GM19035 (cell line): ENCODE results near the gene CPT1A.

Source experiments
- ATAC-seq: cut with Tn5 transposase; IDR thresholded peaks from one replicate; pipeline ENCODE4 v1.9.1; 2021; ENCODE audit not compliant: unreplicated experiment

The CPT1A gene

DNA sequence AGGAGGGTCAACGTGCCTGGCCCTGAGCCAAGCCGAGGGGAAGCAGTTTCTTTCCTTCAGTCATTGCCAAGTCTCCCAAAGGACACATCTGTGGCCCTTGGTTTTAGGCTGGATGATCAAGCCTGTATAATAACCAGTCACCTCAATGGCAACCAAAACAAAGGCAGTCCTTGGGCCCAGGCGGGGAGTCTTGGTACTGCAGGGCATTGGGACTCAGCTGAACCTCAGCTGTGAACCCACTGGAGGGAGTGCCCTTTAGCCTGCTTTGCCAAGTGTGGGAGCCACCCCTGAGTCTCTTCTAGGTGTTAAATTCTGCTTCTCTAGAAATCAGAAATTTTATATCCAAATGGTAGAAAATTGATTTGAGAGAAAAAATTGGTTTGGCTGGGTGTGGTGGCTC lies 36.9 kb downstream of the CPT1A start:
- no peak for ATAC-seq

DNA sequence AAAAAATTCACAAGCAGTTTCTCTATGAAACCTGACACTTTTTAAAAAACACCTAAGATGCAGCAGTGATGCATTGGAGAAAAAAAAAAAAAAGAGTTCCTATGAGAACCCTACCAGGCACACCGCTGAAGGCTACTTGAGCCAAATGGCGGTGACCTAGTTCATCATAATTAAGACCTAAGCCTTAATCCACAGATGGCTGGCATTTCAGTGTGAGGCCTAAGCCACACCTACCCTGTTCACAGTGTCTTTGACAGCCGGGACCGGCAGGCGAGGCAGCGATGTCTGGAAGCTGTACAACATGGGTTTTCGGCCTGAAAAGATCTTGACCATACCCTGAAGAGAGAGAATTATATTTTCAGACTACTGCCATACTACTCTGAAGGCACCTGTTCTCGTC lies 38.0 kb downstream of the CPT1A start:
- ATAC-seq: no peak

DNA sequence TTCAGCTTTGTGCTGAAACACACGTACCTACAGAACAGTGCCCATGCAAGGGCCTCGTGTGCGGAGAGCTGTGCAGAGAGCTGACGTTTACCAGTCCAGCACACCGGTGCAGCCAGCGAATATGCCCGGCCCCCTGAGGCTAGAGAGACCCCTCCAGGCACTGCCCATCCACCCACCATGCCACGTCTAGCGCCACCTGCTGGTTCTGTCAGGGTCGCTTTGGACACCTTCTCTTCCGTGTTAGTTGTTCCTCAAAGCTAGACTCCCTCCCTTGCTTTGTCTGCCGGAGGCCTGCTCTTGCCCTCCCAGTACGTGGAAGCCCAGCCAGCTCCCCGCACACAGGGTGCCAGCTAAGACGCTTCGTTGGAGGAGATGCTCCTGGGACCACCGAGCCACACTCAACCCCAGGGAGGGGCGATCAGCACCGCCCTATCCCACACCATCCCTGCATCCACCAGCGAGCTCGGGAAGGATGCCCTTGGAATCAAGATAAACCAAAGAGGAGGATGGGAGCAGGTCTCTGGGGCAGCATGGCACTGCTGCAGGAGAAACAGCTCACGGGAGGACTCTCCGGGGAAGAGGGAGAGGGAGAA lies 43.4 kb downstream of the CPT1A start:
- no peak for ATAC-seq

DNA sequence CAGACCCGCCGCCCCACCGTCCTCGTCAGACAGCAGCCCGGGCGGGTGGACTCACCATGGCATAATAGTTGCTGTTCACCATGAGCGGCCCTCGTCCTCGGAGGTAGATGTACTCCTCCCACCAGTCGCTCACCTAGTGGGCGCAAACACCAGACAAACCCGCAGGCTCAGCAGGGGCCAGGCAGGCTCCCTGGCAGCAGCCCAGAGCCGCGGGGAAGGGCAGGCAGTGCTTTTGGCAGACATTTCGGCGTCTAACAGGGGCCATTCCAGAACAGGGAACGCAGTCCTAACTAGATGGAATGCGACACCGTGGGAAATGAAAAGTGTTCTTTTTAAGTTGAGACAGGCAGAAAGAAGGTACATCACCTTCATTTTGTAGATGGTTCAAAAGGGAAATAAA lies 44.9 kb downstream of the CPT1A start:
- ATAC-seq: no peak

DNA sequence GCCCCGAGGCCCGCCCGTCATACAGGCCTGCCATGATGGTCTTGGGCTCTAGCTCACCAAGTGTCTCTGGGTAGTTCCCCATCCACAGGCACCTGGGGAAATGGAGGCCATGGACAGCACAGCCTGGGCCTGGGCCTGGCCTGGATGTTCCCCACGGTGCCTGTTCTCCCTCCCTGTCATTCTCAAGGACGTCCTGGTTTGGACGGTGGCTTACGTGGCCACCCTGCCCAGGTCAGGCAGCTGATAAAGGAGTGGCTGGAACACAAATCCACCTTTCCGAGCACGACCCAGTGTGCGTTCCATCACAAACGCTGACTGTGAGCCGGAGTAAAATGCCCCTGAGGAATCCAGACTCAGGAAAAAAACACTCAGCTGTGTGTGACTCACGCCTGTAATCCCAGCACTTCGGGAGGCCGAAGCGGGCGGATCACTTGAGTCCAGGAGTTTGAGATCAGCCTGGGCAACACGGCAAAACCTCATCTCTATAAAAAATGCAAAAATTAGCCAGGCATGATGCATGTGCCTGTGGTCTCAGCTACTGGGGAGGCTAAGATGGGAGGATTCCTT lies 49.2 kb downstream of the CPT1A start:
- no peak for ATAC-seq

DNA sequence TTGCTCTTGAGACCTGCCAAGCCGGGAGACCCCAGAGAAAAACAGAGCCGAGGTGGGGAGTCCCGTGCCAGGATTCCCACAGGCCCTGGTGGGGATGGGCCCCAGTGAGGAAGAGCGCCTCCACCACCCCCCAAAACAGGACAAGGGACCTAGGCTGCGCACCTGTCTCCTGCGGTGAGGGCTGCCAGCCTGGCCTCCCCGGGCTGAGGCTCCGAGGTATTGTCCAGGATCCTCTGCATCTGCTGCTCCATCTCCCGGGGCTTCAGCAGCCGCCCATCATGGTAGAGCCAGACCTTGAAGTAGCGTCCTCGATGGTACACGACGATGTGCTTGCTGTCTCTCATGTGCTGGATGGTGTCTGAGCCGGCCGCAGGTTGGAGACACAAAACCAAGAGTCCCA lies 57.1 kb downstream of the CPT1A start:
- no peak for ATAC-seq

DNA sequence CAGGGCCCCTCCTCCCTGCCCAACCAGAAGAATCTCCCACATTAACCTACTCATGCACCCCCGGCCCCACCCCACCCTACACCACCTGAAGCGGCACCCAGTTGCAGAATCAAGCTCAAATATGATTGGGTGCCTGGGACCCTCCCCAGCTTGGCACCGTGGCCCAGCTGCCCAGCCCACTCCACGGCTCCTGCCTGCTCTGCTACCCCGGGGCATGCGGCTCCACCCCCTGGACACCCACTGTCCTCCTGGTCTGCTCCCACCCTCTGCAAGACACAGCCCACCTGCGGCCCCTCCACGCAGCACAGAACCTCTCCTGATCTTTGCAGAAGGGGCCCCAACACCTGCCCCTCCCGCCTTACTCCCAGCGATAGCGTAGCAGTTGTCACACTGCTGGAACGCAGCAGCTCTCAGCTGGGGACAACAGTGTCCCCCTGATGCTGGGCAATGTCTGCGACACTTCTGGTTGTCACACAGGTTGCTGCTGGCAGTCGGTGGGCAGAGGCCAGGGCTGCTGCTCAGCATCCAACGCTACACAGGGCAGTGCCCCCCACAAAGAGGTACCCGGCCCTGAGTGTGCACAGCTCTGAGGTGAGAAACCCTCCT lies 58.4 kb downstream of the CPT1A start:
- no peak for ATAC-seq

DNA sequence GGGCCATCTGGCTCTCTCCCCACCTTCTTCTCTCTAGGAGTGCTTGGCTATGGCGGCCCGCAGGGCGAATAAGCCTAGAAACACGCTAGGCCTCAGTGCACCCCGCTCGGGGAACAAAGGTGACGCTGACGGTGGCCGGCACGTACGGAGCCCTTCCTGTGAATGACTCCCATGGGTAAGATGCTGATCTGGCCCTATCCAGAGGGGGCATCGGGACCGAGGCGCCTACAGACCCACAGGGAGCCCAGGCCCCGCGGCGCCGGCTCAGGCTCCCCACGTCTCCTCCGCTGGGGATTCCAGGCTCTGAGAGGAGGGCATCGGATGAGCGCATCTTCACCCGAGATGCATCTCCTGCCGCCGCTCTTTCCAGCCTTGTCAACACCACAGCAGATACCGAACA lies 59.0 kb downstream of the CPT1A start:
- no peak for ATAC-seq

DNA sequence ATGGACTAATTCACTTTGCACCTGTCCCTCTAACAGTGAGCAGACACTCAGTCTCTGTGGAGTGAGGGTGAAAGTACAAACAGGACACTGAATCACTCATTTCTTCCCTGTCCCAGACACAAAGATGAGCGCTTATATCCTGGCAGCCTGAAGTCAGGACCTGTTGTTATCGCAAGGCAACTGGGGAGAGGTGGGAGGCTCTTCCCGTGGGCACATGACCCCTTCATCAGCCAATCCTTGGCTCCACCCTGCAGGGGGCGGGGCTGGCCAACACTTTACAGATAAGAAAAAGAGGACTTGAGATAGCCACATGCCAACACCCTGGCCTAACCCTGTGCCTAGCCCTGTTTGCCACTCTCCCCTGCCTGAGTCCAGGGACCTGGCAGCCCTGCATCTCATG lies 60.9 kb downstream of the CPT1A start:
- ATAC-seq: no peak

DNA sequence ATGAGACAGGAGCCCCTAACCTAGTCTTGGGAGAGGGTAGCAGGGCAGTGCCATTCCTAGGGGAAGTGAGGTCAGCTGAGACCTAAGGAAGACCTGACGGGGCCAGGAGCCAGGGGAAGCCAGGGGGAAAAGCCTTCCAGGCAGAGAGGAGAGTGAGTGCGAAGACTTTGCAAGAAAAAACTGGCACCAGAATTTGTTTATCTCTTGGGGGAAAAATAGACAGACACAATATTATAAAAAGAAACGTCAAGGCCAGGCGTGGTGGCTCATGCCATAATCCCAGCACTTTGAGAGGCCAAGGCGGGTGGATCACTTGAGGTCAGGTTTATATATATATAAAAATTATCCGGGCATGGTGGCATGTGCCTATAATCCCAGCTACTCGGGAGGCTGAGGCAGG lies 63.5 kb downstream of the CPT1A start:
- no peak for ATAC-seq

DNA sequence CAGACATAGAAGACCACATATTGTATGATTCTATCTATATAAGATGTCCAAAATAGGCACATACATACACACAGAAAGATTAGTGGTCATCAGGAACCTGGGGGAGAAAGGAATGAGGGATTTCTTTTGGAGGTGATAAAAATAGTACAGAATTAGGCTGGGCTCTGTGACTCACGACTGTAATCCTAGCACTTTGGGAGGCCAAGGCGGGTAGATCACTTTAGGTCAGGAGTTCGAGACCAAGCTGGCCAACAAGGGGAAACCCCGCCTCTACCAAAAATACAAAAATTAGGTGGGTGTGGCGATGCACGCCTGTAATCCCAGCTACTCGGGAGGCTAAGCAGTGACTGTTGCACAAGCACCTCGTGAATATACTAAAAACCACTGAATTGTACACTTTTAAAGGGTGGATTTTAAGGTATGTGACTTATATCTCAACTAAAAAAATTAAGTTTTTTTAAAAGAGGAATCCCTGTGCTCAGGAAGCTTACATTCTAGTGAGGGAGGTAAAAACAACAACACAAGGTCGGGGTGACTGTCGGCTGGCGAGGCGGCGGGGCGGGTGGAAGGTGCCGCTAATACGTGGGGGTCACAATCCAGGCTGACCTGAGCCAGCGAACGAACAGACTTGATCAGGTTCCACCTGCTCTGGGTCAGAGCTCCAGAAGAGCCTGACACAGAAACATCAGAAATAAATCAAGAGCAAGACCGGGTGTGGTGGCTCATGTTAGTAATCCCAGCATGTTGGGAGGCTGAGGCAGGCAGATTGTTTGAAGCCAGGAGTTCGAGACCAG lies 65.1 kb downstream of the CPT1A start:
- ATAC-seq: no peak

DNA sequence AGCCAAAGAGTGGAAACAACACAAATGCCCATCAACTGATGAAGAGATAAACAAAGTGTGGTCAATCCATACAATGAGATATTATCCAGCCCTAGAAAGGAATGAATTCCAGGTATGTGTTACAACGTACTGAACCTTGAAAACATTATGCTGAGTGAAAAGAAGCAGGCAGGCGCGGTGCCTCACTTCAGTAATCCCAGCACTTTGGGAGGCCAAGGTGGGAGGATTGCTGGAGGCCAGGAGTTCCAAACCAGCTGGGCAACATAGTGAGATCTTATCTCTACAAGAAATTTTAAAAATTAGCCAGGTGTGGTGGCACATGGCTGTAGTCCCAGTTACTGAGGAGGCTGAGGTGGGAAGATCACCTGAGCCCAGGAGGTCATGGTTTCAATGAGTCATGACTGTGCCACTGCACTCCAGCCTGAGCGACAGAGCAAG lies 65.7 kb downstream of the CPT1A start:
- no peak for ATAC-seq

DNA sequence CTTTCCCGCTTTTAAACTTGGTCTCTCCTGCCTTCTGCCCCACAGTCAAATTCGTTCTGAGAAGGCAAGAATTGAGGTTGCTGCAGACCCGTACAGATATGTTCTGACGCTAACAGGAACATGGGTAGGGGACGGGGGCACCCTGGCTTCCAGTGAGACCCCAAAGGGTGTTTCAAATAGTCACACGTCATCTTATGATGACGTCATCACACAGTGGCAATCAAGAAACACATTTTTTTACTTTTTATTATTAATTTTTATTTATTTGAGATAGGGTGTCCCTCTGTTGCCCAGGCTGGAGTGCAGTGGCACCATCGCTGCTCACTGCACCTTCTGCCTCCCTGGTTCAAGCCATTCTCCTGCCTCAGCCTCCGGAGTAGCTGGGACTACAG lies 67.5 kb downstream of the CPT1A start:
- ATAC-seq: no peak

DNA sequence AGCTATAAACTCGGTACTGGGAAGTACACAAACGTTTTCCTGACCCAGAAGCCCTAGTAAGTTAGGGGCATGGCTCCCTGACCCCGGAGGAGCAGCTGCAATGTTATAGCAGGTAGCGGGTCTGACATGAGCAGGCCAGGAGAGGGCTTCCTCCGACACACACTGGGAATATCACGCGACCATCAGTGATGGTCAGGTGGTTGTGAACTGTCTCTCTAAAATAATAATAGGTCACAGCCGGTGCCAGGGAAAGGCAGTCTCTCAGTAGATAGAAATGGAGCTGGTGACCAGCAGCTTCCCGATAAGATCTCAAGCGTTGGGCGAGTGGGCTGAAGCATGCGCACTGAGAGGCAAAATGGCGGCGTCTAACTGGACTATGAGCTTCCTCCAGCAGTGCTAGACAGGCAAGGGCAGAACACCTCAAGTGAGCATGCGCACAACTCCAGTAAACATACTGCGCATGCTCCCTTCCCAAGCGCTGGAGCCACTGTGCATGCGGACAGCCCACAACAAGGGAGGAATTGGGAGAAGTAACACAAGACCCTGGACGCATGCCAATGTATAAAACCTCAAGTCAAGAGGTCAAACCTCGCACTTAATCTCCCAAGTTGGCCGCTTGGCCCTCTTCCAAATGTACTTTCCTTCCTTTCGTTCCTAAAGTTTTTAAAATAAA lies 68.1 kb downstream of the CPT1A start:
- no peak for ATAC-seq

DNA sequence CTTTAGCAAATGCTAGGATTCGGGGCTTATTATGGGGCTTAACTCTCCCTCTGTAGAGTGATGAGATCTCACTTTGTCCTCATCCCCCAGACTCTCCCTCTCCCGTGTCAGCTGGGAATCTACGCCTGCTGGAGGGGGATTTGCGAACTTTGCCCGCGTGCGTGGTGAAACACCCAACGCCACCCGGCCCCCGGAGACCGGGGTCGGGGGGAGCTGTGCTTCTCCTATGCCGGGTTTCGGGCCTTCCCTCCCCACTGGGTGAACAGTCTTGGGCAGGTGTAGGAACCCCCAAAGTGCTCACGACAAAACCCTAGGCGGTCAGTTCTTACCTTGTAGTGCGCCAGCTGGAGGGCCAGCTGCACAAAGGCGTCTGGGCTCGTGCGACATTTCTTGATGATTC lies 68.8 kb downstream of the CPT1A start:
- no peak for ATAC-seq

DNA sequence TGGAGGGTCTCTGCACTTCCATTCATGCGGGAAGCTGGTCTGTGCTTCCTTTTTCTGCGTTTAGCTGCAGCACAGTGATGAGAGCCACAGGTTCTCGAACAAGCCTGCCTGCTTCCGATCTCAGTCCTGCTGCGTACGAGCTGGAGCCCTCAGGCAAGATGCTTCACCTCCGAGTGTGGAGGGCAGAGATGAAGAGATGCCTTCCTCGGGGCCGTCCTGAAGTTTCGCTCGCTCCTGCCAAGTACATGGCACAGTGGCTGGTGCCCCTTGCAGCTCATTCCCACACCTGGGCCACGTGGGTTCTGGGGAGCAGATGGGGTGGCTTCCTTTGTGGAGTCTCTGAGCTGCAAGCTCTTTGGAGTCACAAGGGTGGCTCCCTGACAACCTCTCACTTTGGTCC lies 70.9 kb downstream of the CPT1A start:
- no peak for ATAC-seq

DNA sequence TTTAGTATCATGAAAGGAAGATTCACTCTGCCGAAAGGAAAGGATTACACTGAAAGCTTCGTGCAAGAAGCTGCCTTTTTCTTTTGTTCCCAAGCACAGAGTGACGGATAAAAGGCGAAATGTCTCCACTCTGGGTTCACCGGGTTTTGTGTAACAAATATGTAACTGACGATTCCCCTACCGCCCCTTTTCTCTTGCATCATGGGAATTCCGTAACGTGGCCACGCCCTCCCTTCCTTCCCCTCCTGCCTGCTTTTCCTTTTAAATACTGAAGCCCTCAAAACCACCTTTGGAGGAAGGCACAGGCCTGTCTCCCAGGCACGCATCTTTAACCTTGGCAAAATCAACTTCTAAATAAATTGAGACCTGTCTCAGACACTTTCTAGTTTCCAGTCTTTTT lies 74.0 kb downstream of the CPT1A start:
- no peak for ATAC-seq

DNA sequence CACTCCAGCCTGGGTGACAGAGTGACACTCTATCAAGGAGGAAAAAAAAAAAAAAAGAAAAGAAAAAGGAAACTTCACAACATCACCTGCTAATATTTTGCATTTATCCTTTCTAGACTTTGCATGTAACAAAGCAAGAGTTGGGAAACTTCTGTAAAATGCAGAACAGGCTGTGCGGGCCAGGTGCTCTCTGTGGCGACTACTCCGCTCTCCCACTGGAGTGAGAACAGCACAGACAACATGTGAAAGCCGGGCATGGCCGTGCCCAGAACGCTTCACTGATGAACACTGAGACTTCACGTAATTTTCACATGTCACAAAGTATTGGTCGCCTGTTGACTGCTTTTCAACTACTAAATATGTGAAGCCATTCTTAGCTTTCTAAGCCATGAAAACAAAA lies 74.9 kb downstream of the CPT1A start:
- no peak for ATAC-seq

DNA sequence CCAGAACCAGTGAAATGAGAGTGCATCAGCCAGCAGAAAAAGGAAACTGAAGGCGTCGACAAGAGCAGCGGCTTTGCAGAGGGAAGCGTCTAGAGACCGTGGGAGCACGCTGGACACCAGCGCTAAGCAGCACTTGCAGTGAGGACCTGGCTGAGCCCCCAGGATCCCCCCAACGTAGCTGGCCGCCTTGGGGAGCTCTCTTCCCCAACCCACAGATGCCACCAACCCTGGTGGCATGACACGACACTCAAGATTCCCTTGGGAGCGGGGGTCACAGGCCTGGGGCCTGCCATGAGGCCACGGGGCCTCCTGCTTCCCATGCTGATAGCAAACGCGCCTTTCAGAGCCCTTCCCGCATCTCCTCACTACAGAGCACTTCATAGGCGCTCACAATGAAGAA lies 77.0 kb downstream of the CPT1A start:
- ATAC-seq: no peak

DNA sequence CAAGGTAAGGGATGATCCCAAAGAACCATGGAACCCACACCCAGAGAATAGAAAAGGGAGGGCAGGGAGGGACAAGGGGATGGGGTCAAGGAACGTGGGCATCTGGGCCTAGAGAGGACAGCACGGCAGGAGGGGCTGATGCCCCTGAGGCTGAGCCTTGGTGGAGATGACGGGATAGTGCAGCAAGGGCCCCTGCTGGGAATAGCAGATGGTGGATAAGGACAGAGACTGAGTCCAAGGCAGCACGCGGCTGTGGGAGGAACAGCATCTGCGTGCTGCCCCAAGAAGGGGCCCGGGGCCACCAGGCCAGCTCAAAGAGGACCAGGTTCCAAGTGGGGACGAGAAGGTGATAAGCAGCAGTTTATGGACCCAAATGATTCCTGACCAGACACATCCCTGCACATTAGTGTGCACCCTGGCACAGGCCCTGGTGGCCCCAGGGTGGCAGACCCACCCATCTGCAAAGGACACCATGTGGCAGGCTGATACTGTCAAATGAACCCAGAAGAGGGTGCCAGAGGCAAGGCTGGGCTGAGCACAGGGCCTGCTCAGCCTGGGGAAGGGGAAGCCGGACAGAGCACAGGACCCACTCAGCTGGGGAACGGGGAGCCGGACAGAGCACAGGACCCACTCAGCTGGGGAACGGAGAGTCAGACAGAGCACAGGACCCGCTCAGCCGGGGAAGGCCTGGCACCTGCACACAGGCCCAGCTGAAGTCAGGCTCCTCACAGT lies 77.6 kb downstream of the CPT1A start:
- ATAC-seq: no peak

DNA sequence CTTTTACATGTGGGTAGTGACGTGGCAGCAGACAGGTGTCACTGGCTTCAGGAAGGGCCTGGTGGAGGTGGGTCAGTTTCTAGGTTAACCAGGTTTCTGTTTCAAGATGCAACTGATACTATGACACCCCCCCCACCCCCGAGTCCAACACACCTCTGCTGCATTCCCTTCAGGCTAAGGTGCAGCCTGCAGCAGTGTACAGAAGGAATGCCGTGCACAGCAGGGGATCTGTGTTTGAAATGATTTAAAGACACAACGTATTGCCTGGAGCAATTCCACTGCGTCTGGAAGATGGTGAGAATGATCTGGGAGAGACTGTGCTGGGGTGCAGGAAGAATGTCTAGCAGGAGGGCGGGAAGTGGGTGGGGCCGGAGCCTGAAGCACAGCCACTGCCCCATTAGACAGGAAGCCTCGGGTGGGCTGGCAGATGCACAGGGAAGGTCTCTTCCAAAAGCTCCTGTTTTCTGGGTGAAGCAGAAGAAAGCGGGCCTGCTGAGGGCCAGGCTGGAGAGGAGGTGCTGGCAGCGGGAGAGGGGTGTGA lies 78.5 kb downstream of the CPT1A start:
- no peak for ATAC-seq
